ENCODE data around the gene ISG20L2. TPM values are rescaled to one million over a fixed set of nuclear protein-coding genes. Genes with fewer than 3 reads are reported as not detected.

Gene ISG20L2
- total RNA-seq, 2 experiments from 2014 or later: 69.9 to 78.5 TPM

DNA sequence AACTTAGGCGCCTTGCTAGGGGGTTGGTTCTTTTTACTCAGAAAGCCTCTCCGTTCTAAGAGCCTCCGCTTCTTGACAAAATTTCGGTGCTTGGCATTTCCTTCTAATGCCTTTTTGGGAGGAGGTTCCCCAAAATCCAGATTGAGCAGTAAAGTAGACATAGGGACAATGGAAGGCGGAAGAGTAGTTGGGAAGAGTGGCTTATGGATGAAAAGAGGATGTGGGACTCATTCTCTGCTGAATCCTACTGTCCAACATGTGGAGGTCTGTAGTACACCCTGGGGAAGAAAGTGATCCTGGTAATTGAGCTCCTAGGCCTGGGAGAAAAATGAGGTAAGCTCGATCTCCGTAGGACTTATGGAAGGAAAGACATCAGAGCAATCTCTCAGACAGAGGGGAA, 1.1 kb downstream of the ISG20L2 start:
- POLR2A ChIA-PET: interaction anchor here (1.1 to 3.7 kb wide), 7 partner anchors 13 to 226 kb away, joined by 3 to 36 read pairs (median 4); partner anchors contain the start of genes HDGF, MRPL24 and PRCC
- CTCF ChIA-PET: interaction anchor here (0.6 to 11.7 kb wide), 23 partner anchors 9 to 230 kb away, joined by 3 to 164 read pairs (median 11); partner anchors contain the start of genes CRABP2, HDGF, INSRR and MRPL24

DNA sequence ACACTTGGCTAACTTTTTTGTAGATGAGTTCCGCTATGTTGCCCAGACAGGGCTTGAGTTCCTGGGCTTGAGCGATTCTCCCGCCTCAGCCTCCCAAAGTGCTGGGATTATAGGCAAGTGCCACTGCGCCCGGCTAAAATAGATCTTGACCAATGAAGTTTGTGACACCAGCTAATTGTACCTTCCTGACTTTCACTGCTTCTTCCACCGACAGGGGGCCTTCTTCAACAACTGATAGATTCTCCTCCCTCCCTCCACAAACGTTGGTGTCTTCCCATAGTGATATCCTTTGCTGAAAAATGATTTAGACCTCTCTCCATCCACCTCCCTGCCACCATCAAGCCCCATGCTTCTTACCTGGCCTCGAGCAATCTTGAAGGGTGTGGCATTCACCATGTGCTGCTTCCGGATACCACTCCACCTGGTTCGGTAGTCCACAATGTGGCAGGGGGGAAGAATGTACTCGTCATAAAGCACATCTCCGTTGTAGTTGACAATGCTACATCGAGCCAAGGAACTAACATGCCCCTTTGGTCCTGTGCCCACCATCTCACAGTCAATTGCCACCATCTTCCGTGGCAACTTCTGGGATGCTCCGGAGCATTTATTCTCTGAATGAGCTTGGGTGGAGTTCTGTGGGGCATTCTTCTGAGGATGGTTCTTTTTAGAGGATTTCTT, 1.9 kb downstream of the ISG20L2 start:
- CTCF ChIA-PET: interaction anchor here (0.7 to 11.7 kb wide), 41 partner anchors 10 to 161 kb away, joined by 3 to 164 read pairs (median 5); partner anchors contain the start of genes CRABP2, HDGF, INSRR and MRPL24
- POLR2A ChIA-PET: interaction anchor here (1.0 to 2.1 kb wide), 4 partner anchors 15 to 37 kb away, joined by 3 to 12 read pairs (median 4); partner anchors contain the start of genes HDGF and MRPL24

DNA sequence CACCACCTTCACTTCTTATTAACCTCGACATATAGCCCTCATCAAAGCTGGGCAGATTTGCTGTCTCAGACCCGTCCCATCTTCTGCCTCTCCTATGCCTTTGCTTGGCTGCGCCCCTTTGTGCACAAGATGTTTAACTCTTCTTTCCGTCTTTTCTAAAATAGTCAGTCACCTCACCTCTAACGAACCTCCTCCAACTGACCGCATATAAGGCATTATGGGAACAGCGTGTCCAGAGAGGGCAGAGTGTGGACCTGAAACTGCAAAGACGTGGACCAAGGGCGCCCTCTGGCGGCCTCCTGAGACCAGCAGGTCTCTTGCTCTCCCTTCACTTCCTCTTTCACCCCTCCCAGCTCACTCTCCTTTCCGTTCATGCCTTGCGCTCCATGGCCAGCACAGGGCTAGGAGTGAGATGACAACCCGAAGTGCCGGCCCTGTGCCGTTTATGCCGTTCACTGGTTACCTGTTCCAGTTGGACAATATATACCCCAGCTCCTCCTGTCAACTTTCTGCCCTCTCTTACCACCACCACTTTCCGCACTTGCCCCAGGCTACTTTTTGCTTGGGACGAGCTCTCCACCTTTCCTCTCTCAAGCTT, 2.8 kb downstream of the ISG20L2 start:
- CTCF ChIA-PET: interaction anchor here (0.7 to 11.7 kb wide), 46 partner anchors 11 to 241 kb away, joined by 3 to 164 read pairs (median 5); partner anchors contain the start of genes CRABP2, HDGF, INSRR and MRPL24
- POLR2A ChIA-PET: interaction anchor here (1.0 to 2.1 kb wide), 5 partner anchors 15 to 82 kb away, joined by 3 to 12 read pairs (median 4); partner anchors contain the start of genes HDGF and MRPL24

DNA sequence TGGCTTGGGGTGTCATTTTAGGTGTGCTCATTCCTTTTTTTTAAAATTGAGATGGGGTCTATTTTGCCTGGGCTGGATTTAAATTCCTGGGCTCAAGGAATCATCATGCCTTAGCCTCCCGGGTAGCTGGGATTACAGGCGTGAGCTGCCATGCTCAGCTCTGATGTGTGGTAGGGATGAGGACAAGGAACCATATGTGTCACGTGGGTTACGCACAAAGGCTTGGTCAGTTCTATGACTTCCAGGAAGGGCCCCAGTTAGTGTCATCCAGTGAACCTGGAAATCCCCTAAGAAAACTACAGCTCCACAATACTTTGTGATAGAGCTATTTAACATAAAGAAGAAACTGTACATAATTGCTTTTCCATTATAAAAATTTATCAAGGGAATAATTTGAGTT, 7.0 kb downstream of the ISG20L2 start:
- ChIA-PET CTCF (interaction anchor here (0.8 to 11.7 kb wide), 6 partner anchors 15 to 139 kb away, joined by 3 to 164 read pairs (median 4); partner anchors contain the start of genes HDGF and NTRK1), POLR2A (interaction anchor here (1.0 kb wide), 2 partner anchors 14 to 16 kb away, joined by 4 to 5 read pairs; partner anchors contain the start of gene CRABP2)

DNA sequence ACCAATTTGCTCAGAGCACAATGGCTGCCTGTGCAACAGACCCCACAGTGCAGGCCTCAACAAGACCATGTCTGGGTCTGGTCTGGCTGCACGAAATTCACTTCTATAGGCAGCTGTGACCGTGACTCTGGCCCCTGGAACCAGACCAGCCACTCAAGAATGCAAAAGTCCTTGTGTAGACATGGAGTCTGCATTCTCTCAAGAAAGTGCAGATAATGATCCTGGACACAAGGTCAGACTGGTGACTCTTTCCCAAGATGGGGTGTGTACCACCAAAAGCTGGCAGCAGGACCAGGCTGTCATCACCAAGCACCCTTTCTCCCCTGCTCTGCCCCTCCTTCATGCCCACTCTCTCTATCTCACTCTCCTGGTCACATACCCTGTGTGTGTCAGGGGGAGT, 7.4 kb downstream of the ISG20L2 start:
- ChIA-PET POLR2A (interaction anchor here (1.0 kb wide), 2 partner anchors 14 to 16 kb away, joined by 4 to 5 read pairs; partner anchors contain the start of gene CRABP2), CTCF (interaction anchor here (1.3 to 11.7 kb wide), 5 partner anchors 14 to 139 kb away, joined by 3 to 164 read pairs (median 5); partner anchors contain the start of genes HDGF and NTRK1)

DNA sequence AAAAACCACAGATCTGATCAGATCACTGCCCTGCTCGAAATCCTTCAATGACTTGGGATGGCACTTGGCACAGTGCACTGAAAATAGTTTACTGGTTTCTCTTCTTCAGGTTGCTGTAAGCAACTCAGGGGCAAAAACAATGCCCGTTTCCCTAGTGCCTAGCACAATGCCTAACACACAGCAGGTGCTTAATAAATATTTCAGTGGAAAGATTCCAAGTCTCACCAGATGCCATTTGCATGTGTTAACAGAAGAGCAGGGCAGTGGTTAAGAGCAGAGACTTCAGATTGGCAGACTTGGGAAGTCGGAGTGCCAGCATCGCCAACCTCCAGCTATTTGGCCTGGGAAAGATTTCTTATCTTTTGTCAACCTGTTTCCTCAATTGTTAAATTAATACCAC, 11.2 kb downstream of the ISG20L2 start:
- ChIA-PET POLR2A (no interaction called here), CTCF (interaction anchor here (1.0 kb wide), 1 partner anchor 27 kb away, joined by 3 read pairs; no protein-coding TSS in a partner anchor)

DNA sequence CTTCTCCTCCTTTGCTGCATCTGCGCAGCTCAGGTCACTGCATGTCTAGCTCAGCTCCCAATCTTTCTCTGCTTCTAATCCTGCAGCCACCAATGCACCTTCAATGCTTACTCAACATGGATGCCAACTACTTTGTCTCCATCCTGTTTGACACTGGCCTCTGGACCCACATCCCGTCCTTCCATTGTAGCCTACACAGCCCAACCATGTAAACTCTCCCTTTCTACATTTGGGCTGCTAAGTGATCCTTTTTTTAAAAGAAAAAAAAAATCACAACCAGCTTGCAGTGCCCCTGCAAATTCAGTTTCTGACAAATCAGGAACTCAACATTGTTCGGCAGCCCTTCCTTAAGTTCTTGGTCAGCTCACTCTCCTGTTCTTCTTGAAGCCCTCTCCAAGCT, 13.7 kb downstream of the ISG20L2 start:
- ChIA-PET CTCF (interaction anchor here (1.3 to 4.3 kb wide), 5 partner anchors 9 to 175 kb away, joined by 3 to 32 read pairs (median 4); partner anchors contain the start of genes CRABP2, ISG20L2 and METTL25B), POLR2A (no interaction called here)

DNA sequence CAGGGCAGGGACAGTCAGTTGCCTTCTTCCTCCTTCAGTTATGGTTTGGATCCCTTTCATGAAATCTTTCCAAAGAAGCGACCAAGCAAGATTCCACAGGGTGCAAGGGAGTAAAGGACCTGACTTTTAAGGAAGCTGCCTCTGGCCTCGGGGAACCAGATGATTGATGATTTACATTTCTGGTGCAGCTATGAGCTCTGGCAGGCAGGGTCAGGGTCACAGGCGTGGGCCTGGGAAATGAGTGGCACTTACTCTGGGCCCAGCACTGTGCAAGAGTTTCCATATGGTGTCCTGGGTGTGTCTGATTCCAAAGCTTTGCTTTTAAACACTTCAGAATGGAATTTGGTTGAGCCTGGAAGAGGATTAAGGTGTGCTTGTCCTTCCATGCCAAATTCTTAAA, 15.9 kb downstream of the ISG20L2 start:
- ChIA-PET CTCF (interaction anchor here (1.1 to 4.3 kb wide), 4 partner anchors 10 to 88 kb away, joined by 3 to 32 read pairs (median 10); partner anchors contain the start of genes ISG20L2 and METTL25B), POLR2A (no interaction called here)

DNA sequence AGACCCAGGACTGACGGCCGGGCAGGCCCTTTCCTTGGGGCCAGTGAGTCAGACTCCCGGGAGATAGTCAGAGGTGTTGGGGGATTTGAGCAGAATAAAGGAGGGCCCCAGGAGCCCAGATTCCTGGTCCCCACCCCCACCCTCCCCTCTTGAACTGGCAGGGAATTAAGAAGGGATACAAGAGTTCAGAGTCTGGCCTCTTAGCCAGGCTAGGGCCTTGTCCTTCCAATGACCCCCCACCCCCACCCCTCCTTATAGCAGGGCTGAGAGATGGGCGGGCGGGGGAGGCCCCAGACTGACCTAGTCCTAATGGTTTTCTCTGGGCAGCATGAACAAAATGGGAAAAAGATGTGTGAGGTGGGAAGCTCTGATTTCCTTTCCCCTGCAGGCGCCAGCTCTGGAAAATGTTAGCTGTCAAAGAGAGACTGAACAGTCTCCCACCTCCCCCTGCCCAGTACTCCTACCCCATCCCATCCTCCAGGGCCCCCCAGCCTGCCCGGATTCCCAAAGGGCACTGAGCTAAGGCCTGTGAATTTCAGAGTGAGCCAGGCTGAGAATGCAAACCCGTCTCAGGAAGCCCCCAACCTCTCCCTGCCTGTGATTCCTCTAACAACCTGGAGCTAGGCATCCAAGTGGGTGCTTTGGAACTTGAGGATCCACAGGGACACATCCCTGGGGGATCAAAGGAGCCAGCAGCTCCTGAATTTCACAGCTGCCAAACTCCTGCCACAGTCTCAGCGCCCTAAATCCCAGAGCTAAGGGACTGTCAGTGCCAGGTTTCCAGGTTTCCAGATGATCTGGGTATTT, 17.4 kb downstream of the ISG20L2 start:
- ChIA-PET CTCF (interaction anchor here (0.6 to 3.7 kb wide), 7 partner anchors 9 to 107 kb away, joined by 3 to 17 read pairs (median 3); no protein-coding TSS in a partner anchor), POLR2A (no interaction called here)

DNA sequence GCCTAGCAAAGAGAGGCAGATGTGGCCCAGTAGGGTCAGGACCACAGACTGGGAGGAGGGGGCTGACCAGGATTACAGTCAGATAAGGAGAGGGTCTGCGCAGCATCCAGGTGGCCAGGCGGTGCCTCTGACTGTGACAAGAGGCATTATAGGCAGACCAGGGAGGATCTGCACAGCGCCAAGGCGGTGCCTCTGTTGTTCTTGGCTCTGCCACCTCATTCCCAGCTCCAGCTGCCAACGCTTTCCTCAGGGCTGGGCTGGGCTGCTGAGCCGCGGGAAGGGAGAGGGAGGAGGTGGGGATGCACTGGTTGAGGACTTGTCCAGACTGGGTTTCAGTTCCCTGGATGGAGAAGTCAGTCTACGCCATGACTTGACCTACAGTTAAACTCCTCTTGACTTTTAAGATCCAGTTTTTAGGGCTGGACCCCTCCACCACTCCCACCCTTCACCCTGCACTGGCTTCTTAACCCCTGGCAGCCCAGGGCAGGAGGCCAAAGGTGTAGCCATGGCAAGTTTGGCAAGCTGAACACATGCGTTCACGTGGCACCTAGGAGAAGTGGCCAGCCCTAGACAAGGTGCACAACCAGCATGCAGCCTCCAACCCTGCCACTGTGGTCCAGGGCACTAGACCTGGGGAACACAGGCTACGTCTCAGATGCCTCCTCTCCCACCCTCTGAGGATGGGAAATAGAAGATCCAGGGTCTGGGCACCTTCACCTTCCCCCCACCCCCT, 18.6 kb downstream of the ISG20L2 start:
- ChIA-PET POLR2A (no interaction called here), CTCF (interaction anchor here (0.7 to 3.7 kb wide), 3 partner anchors 8 to 20 kb away, joined by 3 to 17 read pairs (median 6); no protein-coding TSS in a partner anchor)

DNA sequence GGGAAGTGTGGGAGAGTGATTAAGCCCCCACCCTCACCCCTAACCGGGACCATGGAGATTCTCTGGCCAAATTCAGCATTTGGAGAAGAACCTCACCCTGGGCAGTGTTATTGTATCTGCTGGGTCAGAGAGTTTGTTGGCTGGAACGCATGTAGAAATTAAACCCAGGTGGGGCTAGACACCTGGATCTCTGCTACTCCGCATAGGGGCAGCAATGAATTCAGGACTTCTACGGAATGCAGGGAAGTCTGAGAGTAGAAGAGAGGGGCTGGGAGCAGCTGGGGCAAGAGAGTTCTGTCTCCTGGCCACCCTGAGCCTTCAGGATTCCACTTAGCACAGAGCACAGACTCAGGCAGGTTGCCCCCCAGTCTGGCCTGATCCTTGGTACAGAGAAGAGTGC, 19.5 kb downstream of the ISG20L2 start:
- POLR2A ChIA-PET: interaction anchor here (1.2 kb wide), 1 partner anchor 18 kb away, joined by 4 read pairs; no protein-coding TSS in a partner anchor
- CTCF ChIA-PET: interaction anchor here (0.7 to 6.3 kb wide), 3 partner anchors 18 to 48 kb away, joined by 3 to 61 read pairs (median 6); partner anchors contain the start of genes ISG20L2 and METTL25B

DNA sequence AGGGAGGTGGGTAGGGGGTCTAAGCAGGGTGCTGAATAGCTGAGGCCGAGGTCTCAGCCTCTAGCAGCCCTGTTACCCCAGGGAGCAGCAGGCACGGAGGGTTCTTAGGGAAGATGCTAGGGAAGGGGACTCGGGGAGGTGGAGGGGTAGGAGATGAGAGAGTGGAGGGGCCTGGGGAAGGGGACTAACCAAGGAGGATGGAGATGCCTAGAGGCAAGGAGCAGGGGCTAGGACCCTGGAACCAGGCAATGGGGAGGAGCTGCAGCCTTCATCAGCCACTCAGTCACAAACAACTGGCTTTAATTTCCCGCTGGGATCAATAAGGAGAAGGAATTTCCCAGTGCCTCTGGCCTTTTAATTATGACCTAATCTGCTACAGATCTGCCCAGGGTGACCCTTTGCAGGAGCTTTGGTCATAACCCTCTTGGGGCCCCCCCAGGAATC, 20.3 kb downstream of the ISG20L2 start:
- ChIA-PET POLR2A (interaction anchor here (1.2 kb wide), 1 partner anchor 19 kb away, joined by 4 read pairs; no protein-coding TSS in a partner anchor), CTCF (interaction anchor here (0.7 to 10.5 kb wide), 5 partner anchors 18 to 49 kb away, joined by 3 to 119 read pairs (median 25); partner anchors contain the start of genes ISG20L2 and METTL25B)

DNA sequence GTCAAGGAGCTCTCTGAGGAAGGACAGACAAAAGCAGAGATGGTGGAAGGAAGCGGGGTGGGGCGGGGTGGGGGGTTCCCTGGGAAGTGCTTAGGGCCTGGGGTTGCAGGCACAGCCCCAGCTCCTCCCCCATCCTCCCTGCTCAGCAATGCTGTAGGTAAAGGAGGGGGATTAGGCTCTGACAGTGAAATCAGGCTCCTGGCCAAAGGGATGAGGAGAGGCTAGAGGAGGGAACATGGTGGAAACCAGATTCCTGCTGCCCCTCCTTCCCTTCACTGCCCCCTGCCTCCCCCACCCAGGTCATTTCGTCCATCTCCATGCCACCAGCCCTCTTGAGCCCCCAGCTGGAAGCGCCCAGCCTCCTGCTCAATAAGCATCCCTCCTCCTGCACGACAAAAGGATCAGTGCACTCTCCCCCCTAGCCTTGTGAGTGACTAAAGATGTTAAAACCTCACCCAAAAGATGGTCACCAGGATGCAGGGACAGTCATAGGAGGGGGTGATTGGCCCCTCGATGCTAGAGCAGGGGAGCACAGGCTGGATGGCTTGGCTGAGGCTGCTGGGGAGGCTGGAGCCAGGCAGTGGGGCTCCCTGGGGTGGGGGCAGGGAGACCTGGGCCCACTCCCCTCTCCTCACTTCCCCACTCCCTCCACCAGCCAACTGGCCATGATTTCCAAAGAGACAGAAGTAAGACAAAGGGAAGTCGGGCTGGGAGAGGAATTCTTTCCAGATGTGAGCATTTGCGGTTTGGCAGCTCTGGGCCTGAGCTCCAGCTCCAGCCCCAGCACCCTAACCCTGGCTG, 20.9 kb downstream of the ISG20L2 start:
- ChIA-PET POLR2A (interaction anchor here (0.9 to 2.6 kb wide), 4 partner anchors 14 to 61 kb away, joined by 3 to 10 read pairs (median 4); no protein-coding TSS in a partner anchor), CTCF (interaction anchor here (1.0 to 10.5 kb wide), 10 partner anchors 8 to 220 kb away, joined by 3 to 119 read pairs (median 12); partner anchors contain the start of genes ISG20L2, METTL25B and NES)

DNA sequence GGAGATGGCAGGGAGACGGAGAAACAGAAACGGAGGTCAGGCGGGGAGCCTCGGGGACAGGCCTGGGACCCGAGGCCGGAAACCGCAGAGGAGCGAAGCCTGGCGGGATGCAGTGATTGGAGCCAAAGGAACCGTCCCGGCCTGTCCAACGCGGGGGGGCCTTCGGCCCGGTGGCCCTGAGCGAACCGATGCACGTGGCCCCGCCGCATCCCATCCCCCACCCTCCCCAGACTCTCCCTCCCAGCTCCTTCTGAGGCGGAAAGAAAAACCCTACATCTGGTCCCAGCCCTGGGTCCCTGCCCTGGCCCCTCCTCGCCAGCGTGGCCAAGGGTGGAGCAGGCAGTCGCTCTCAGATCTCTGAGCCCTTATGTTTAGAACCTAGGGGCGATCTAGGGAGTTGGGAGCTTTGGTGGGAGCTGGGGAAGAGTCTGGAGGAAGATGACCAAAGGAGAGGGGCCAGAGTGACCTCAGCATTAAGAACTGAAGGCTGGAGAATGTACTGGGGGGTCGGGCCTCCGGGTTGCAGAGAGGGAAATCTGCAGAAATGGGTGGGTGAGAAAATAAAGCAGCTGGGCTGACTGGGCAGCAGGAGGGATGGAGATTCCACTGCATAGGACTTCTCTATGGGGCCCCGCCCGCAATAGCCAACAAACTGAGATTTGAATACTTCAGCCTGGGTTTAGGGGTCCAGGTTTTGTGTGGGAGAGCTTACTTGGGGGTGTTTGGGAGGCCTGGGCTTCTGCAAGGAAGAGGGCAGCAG, 21.7 kb downstream of the ISG20L2 start:
- ChIA-PET CTCF (interaction anchor here (0.8 to 10.5 kb wide), 19 partner anchors 9 to 245 kb away, joined by 3 to 119 read pairs (median 5); partner anchors contain the start of genes ISG20L2, METTL25B and NES), POLR2A (interaction anchor here (0.6 to 2.6 kb wide), 6 partner anchors 12 to 1530 kb away, joined by 3 to 10 read pairs (median 4); no protein-coding TSS in a partner anchor)

DNA sequence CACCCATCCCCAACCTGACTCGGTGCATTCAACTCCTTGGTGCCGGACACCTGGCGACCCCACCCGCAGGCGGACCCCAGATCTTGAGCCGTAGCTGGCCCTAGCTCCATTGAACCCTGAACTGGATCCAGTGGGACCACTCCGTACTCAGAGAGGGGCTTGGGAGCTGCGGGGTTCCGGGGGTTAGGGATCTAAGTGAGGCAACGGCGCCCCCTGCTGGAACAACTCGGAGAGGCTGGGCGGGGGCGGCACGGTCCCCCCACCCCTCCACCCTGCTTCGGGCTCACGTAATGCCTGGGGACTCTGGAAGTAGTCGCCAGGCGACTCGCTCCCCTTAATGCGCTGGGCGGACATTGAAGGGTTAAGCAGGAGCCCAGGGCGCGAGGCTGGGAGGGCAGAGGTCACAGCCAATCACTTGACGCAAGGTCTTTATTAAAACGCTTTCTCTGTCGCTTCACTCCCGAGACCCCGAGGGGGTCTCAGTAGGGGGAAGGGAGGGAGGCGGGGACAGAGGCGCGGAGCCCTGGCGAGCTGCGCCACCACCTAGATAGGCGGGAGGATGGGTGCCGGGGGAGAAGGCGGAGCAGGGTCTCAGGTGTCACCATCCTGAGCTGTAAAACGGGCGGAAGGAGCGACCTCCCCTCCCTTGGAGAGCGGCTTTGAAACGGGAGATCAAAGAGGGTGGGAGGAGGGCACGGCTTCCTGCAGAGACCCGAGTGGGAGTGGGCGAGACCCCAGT, 22.5 kb downstream of the ISG20L2 start:
- ChIA-PET CTCF (interaction anchor here (0.6 to 10.5 kb wide), 26 partner anchors 10 to 244 kb away, joined by 3 to 119 read pairs (median 4); partner anchors contain the start of genes ISG20L2, METTL25B, NES and PEAR1), POLR2A (interaction anchor here (1.0 to 2.6 kb wide), 4 partner anchors 13 to 35 kb away, joined by 3 to 10 read pairs (median 4); no protein-coding TSS in a partner anchor)

Measured in activated CD8-positive, alpha-beta memory T cell treated with anti-CD3 and anti-CD28 coated beads for 36 hours (primary cell).